HG02798 (cell line): ENCODE measurements around the gene CAMK2B.

Experiments
- ATAC-seq: cut with Tn5 transposase; IDR thresholded peaks from one replicate; pipeline ENCODE4 v1.9.1; 2021; ENCODE audit warnings: mild to moderate bottlenecking; ENCODE audit not compliant: unreplicated experiment, poor library complexity

Gene CAMK2B

GRCh38 chr7:44325201-44325671 is at the start of gene CAMK2B:
TSS of gene CAMK2B (minus strand) at chr7:44325594. CDS start at chr7:44325421, 173 bp downstream.
- ATAC-seq: no peak

GRCh38 chr7:44374007-44374763 is 48.8 kb upstream of the CAMK2B start:
- ATAC-seq: no peak

GRCh38 chr7:44373418-44373740 is 48.0 kb upstream of the CAMK2B start:
- ATAC-seq: no peak

GRCh38 chr7:44372560-44373417 is 47.4 kb upstream of the CAMK2B start:
- ATAC-seq: no peak

GRCh38 chr7:44368885-44369284 is 43.5 kb upstream of the CAMK2B start:
- ATAC-seq: no peak

GRCh38 chr7:44368455-44368854 is 43.1 kb upstream of the CAMK2B start:
- no peak for ATAC-seq

- ATAC-seq: no peak
Measured at GRCh38 chr7:44367475-44368043, 42.2 kb upstream of the CAMK2B start.

GRCh38 chr7:44366986-44367385 is 41.6 kb upstream of the CAMK2B start:
- no peak for ATAC-seq

GRCh38 chr7:44353668-44354067 is 28.3 kb upstream of the CAMK2B start:
- ATAC-seq: no peak

- no peak for ATAC-seq
Measured at GRCh38 chr7:44348851-44349781, 23.7 kb upstream of the CAMK2B start.

- no peak for ATAC-seq
Measured at GRCh38 chr7:44348300-44348699, 22.9 kb upstream of the CAMK2B start.

- no peak for ATAC-seq
Measured at GRCh38 chr7:44347546-44348114, 22.2 kb upstream of the CAMK2B start.

GRCh38 chr7:44346063-44346462 is 20.7 kb upstream of the CAMK2B start:
- ATAC-seq: no peak

- ATAC-seq: no peak
Measured at GRCh38 chr7:44341401-44341800, 16.0 kb upstream of the CAMK2B start.

- no peak for ATAC-seq
Measured at GRCh38 chr7:44338600-44338999, 13.2 kb upstream of the CAMK2B start.

GRCh38 chr7:44336491-44336890 is 11.1 kb upstream of the CAMK2B start:
- ATAC-seq: no peak

GRCh38 chr7:44335184-44335583 is 9.8 kb upstream of the CAMK2B start:
- no peak for ATAC-seq

GRCh38 chr7:44334734-44335097 is 9.3 kb upstream of the CAMK2B start:
- ATAC-seq: no peak

GRCh38 chr7:44333911-44334733 is 8.7 kb upstream of the CAMK2B start:
- no peak for ATAC-seq
